Neural cell (in vitro differentiated cells): ENCODE data around the gene MAD1L1. TPM values are rescaled to one million over a fixed set of nuclear protein-coding genes. Genes with fewer than 3 reads are reported as not detected.

Experiments
- H2AFZ ChIP-seq: fragments of 200-600, 300-800 bp; sonication (generic), shearing (Covaris generic); 2 replicates; pipeline ENCODE4 v1.6.0; 2014; ENCODE audit warnings: low read depth, mild to moderate bottlenecking, antibody characterized with exemption, low read length, moderate library complexity
- H3F3A ChIP-seq: fragments of 200-600 bp; shearing (Covaris generic); 2 replicates; pipeline ENCODE4 v1.6.1; 2016; ENCODE audit warnings: mild to moderate bottlenecking, moderate library complexity, mixed read lengths, antibody characterized with exemption, low read length; ENCODE audit not compliant: insufficient read depth, poor library complexity, severe bottlenecking
- H3K27ac ChIP-seq: fragments of 200-600, 300-800 bp; sonication (generic), shearing (Covaris generic); 2 replicates; pipeline ENCODE4 v1.5.1; 2014; ENCODE audit warnings: mild to moderate bottlenecking, low read length, moderate library complexity
- H3K27me3 ChIP-seq: fragments of 300-800, 200-600 bp; sonication (generic), shearing (Covaris generic); 2 replicates; pipeline ENCODE4 v1.6.0; 2014; ENCODE audit warnings: mild to moderate bottlenecking, low read depth, low read length, moderate library complexity; ENCODE audit not compliant: insufficient read depth
- H3K36me3 ChIP-seq: fragments of 300-800, 200-600 bp; sonication (generic), shearing (Covaris generic); 2 replicates; pipeline ENCODE4 v1.5.1; 2014; ENCODE audit warnings: mild to moderate bottlenecking, antibody characterized with exemption, low read length, moderate library complexity; ENCODE audit not compliant: insufficient read depth
- H3K4me2 ChIP-seq: fragments of 300-800, 200-600 bp; sonication (generic), shearing (Covaris generic); 2 replicates; pipeline ENCODE4 v1.6.0; 2014; ENCODE audit warnings: mild to moderate bottlenecking, low read length
- H3K4me3 ChIP-seq: fragments of 300-800, 200-600 bp; sonication (generic), shearing (Covaris generic); 2 replicates; pipeline ENCODE4 v1.5.1; 2014; ENCODE audit warnings: mild to moderate bottlenecking, low read length, moderate library complexity
- H3K79me2 ChIP-seq: fragments of 200-600 bp; shearing (Covaris generic); replicated peaks from 2 replicates; pipeline ENCODE4 v1.6.0; 2014; ENCODE audit warnings: mild to moderate bottlenecking, low read length, moderate library complexity; ENCODE audit not compliant: insufficient read depth
- H3K9ac ChIP-seq: fragments of 300-800, 200-600 bp; sonication (generic), shearing (Covaris generic); 2 replicates; pipeline ENCODE4 v1.6.1; 2016; ENCODE audit warnings: mild to moderate bottlenecking, low read length, mixed read lengths
- H3K9me2 ChIP-seq: fragments of 200-600 bp; shearing (Covaris generic); 2 replicates; pipeline ENCODE4 v1.6.1; 2016; ENCODE audit warnings: mild to moderate bottlenecking, low read length, mixed read lengths; ENCODE audit not compliant: insufficient read depth
- H3K9me3 ChIP-seq: fragments of 200-600, 300-800 bp; sonication (generic), shearing (Covaris generic); 2 replicates; pipeline ENCODE4 v1.6.1; 2016; ENCODE audit warnings: mild to moderate bottlenecking, mixed run types, low read length, moderate library complexity, mixed read lengths
- H4K20me1 ChIP-seq: fragments of 200-600 bp; shearing (Covaris generic); 2 replicates; pipeline ENCODE4 v1.6.1; 2016; ENCODE audit warnings: mild to moderate bottlenecking, mixed run types; ENCODE audit not compliant: insufficient read depth
- EP300 ChIP-seq: fragments of 450-650 bp; conservative IDR thresholded peaks from 2 replicates; pipeline ENCODE4 v1.6.1; 2014; ENCODE audit warnings: antibody characterized with exemption, mild to moderate bottlenecking, moderate library complexity; ENCODE audit not compliant: poor library complexity, severe bottlenecking
- EZH2 ChIP-seq: fragments of 200-600, 300-800 bp; shearing (Covaris generic), sonication (generic); IDR thresholded peaks from 2 replicates; pipeline ENCODE4 v1.6.1; 2014; ENCODE audit warnings: antibody characterized with exemption, low read length, borderline replicate concordance, mild to moderate bottlenecking; ENCODE audit not compliant: insufficient read depth, poor library complexity, severe bottlenecking
- MXI1 ChIP-seq: fragments of 450-650 bp; conservative IDR thresholded peaks from 2 replicates; pipeline ENCODE4 v1.6.1; 2014; ENCODE audit warnings: antibody characterized with exemption, mild to moderate bottlenecking; ENCODE audit not compliant: poor library complexity, severe bottlenecking
- POLR2AphosphoS5 ChIP-seq: IDR thresholded peaks from 2 replicates; pipeline ENCODE4 v1.6.1; 2012
- RAD21 ChIP-seq: fragments of 450-650 bp; conservative IDR thresholded peaks from 2 replicates; pipeline ENCODE4 v1.6.1; 2014; ENCODE audit warnings: antibody characterized with exemption, mild to moderate bottlenecking, moderate library complexity
- SMC3 ChIP-seq: fragments of 450-650 bp; conservative IDR thresholded peaks from 2 replicates; pipeline ENCODE4 v1.6.1; 2014; ENCODE audit warnings: antibody characterized with exemption, mild to moderate bottlenecking, moderate library complexity; ENCODE audit not compliant: poor library complexity
- TAF1 ChIP-seq: IDR thresholded peaks from 2 replicates; pipeline ENCODE4 v1.6.1; 2012; ENCODE audit warnings: low read depth
- polyA plus RNA-seq: library from polyadenylated mRNA; depleted of rRNA; stranded (reverse); fragments of >200 nt; gene quantifications from 2 replicates; pipeline ENCODE4 v1.2.3, GENCODE V29; 2014
- TF ChIP-seq, protein P1 (sequence below): IDR thresholded peaks from 2 replicates; pipeline ENCODE4 v1.6.1; 2012; ENCODE audit warnings: borderline replicate concordance
- TF ChIP-seq, protein P2 (sequence below): fragments of 450-650 bp; IDR thresholded peaks from 2 replicates; pipeline ENCODE4 v1.5.1; 2014; ENCODE audit warnings: antibody characterized with exemption, mild to moderate bottlenecking, moderate library complexity; ENCODE audit not compliant: poor library complexity, severe bottlenecking

The MAD1L1 gene
- polyA plus RNA-seq, 1 donor from 2014 or later, result 31.4 TPM

DNA sequence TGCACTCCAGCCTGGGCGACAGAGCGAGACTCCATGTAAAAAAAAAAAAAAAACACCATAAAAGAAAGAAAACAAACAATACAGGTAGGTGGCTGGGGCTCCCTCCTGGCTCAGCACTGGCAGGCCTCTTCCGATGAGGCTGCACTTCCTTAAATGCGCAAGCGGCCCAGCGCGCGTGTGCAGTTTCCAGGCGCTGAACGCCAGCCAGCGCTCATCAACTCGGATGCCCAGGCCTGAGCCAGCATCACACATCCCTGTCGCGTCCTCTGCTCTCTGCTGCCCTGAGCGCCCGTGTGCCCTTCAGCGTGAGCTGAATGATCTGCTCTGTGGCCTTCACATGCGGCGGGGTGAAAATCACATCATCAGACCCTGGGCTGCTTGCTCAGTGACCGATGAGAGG lies 41.1 kb upstream of the MAD1L1 start:
- Histone ChIP-seq H2AFZ (no peak overlapping the region), H3K9me2 (no peaks in the 10 kb centered on the region), H3K27me3 (no peaks in the 10 kb centered on the region), H3K36me3 (no peaks in the 10 kb centered on the region), H3K79me2 (no peaks in the 10 kb centered on the region), H3K9me3 (no peaks in the 10 kb centered on the region), H3K4me3 (no peak overlapping the region), H4K20me1 (no peaks in the 10 kb centered on the region), H3K27ac (no peak overlapping the region), H3K9ac (no peak overlapping the region), H3K4me2 (no peak overlapping the region), H3F3A (no peaks in the 10 kb centered on the region)
- TF ChIP-seq MXI1 (no peak), RAD21 (no peak), EZH2 (no peak), TAF1 (no peak), EP300 (no peak), SMC3 (no peak), POLR2AphosphoS5 (no peak)
- TF ChIP-seq, protein P1, sequence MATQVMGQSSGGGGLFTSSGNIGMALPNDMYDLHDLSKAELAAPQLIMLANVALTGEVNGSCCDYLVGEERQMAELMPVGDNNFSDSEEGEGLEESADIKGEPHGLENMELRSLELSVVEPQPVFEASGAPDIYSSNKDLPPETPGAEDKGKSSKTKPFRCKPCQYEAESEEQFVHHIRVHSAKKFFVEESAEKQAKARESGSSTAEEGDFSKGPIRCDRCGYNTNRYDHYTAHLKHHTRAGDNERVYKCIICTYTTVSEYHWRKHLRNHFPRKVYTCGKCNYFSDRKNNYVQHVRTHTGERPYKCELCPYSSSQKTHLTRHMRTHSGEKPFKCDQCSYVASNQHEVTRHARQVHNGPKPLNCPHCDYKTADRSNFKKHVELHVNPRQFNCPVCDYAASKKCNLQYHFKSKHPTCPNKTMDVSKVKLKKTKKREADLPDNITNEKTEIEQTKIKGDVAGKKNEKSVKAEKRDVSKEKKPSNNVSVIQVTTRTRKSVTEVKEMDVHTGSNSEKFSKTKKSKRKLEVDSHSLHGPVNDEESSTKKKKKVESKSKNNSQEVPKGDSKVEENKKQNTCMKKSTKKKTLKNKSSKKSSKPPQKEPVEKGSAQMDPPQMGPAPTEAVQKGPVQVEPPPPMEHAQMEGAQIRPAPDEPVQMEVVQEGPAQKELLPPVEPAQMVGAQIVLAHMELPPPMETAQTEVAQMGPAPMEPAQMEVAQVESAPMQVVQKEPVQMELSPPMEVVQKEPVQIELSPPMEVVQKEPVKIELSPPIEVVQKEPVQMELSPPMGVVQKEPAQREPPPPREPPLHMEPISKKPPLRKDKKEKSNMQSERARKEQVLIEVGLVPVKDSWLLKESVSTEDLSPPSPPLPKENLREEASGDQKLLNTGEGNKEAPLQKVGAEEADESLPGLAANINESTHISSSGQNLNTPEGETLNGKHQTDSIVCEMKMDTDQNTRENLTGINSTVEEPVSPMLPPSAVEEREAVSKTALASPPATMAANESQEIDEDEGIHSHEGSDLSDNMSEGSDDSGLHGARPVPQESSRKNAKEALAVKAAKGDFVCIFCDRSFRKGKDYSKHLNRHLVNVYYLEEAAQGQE, result no peak
- TF ChIP-seq, protein P2, sequence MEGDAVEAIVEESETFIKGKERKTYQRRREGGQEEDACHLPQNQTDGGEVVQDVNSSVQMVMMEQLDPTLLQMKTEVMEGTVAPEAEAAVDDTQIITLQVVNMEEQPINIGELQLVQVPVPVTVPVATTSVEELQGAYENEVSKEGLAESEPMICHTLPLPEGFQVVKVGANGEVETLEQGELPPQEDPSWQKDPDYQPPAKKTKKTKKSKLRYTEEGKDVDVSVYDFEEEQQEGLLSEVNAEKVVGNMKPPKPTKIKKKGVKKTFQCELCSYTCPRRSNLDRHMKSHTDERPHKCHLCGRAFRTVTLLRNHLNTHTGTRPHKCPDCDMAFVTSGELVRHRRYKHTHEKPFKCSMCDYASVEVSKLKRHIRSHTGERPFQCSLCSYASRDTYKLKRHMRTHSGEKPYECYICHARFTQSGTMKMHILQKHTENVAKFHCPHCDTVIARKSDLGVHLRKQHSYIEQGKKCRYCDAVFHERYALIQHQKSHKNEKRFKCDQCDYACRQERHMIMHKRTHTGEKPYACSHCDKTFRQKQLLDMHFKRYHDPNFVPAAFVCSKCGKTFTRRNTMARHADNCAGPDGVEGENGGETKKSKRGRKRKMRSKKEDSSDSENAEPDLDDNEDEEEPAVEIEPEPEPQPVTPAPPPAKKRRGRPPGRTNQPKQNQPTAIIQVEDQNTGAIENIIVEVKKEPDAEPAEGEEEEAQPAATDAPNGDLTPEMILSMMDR, result no peak

DNA sequence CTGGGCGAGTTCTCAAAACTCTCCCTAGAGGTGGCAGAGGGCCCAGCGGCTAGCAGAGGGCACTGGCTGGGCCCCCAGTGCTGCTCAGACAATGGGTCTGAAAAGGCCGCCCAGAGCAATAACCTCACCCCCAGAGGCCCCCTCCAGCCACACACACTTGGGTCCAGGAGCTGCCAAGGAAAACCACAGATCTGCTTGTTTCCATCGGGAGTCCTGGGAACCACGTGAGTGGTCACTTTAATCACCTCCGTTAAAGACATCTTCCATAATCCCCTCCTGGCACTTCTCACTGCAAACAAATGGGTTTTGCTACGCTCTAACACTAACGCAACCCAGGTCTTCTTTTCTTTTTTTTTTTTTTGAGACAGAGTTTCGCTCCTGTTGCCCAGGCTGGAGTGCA lies 39.3 kb upstream of the MAD1L1 start:
- H2AFZ ChIP-seq, result no peak overlapping the region
- H3K9me2 ChIP-seq, result no peaks in the 10 kb centered on the region
- H3K4me2 ChIP-seq, result no peak overlapping the region
- H3K79me2 ChIP-seq, result no peaks in the 10 kb centered on the region
- no peaks in the 10 kb centered on the region for H3K36me3 ChIP-seq
- no peak overlapping the region for H3K27ac ChIP-seq
- H4K20me1 ChIP-seq, result no peaks in the 10 kb centered on the region
- H3K9ac ChIP-seq, result no peak overlapping the region
- H3K27me3 ChIP-seq, result no peaks in the 10 kb centered on the region
- H3K4me3 ChIP-seq, result no peak overlapping the region
- H3F3A ChIP-seq, result no peaks in the 10 kb centered on the region
- H3K9me3 ChIP-seq, result no peaks in the 10 kb centered on the region
- no peak for TF ChIP-seq EZH2
- TF ChIP-seq POLR2AphosphoS5, result no peak
- TF ChIP-seq MXI1, result no peak
- TF ChIP-seq SMC3, result no peak
- no peak for TF ChIP-seq EP300
- no peak for TF ChIP-seq TAF1
- TF ChIP-seq, protein P1, result no peak
- TF ChIP-seq, protein P2, result no peak
- TF ChIP-seq RAD21, result no peak
